Stimulated activated CD4-positive, alpha-beta T cell treated with anti-CD3 and anti-CD28 coated beads, Interleukin-1b, Interleukin-23, amount 100 ng/mL, for 48 hours (primary cell): ENCODE data around the gene SLC39A11.
"Not testable (repeated sequence)": the region's sequence is repeated elsewhere in the genome, so short reads cannot be mapped to it uniquely, and the experiment has no call there.

Experiments
- DNase-seq: peaks from one replicate; pipeline ENCODE4 v3.0.0-alpha.2; 2020

Gene SLC39A11

DNA sequence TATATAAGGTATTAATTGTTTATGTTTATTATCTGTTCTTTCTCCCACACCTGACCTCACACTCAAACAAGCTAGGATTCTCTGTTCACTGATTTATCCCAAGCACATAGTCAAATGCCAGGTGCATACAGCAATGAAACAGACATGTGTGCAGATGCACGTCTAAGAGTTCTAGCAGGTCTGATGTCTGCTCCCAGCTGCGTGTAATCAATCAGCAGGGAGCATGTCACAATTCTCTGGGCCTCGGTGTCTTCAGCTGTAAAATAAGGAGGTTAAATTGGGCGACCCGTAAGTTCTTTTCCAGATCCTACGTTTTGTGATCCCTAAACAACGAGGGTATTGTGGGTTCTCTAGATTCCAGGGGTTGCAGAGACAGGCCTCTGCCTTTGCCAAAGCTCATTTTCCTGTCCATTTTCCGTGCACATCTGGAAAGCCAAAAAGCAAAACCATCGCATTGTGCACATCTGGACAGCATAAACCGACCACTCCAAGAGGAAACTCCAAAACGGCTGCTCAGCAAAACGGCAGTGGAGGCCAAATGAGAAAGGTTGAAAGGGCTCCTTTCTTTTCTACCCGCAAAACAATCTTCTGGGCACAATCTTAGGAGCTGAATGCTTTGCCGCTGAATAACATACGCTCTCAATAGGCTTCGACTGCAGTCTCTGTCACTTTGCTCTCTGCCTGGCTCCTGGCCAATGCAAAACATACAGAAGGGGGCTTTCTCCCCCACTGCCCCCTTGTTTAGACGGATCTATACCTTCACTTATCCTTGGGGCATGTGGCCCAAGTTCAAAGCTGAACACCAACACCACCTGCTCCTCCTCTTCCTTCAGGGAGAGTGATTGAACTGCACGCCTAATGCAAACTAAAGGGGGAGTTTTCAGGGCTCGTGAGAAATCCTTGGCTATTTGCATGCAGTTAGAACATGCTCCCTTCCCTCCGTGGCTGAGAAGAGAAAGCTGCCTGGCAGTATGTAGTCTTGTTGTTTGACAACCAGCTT, 426.3 kb downstream of the SLC39A11 start:
- DNase-seq = no peak

DNA sequence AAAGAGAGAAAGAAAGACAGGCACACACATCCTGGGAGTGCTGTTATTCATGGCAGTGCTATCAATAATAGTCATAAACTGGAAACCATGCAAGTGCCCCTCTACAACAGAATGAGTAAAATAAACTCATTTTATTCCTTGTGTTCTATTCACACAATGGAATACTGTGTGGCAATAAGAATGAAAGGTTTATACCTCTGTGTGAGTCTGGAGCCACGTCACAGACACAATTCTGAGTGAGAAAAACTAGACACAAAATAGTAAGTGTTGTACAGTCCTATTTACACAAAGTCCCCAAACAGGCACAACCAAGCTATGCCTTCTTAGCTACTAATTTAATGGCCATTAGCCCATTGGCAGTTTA, 429.7 kb downstream of the SLC39A11 start:
- no peak for DNase-seq

DNA sequence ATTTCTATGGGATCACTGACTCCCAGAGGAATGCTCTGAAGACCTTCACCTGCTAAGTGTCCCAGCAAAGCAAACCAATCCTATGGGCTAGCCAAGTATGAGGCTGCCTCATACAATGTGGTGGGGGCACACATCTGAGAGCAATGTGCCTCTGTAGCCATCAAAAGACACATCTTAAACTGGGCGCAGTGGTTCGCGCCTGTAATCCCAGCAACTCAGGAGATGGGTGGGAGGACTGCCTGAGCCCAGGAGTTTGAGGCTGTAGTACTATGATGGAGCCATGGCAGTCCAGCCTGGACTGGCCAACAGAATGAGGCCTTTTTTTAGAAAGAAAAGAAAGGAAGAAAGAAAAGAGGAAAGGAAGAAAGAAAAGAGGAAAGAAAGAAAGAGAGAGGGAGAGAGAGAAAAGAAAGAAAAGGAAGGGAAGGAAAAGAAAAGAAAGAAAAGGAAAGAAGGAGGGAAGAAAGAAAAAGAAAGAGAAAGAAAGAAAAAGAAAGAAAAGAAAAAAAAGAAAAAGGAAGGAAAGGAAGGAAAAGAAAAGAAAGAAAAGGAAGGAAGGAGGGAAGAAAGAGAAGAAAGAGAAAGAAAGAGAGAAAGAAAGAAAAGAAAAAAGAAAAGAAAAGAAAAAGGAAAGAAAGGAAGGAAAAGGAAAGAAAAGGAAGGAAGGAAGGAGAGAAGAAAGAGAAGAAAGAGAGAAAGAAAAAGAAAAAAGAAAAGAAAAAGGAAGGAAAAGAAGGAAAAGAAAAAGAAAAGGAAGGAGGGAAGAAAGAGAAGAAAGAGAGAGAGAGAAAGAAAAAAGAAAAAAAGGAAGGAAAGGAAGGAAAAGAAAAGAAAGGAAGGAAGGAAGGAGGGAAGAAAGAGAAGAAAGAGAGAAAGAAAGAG, 430.3 kb downstream of the SLC39A11 start:
- no peak for DNase-seq

DNA sequence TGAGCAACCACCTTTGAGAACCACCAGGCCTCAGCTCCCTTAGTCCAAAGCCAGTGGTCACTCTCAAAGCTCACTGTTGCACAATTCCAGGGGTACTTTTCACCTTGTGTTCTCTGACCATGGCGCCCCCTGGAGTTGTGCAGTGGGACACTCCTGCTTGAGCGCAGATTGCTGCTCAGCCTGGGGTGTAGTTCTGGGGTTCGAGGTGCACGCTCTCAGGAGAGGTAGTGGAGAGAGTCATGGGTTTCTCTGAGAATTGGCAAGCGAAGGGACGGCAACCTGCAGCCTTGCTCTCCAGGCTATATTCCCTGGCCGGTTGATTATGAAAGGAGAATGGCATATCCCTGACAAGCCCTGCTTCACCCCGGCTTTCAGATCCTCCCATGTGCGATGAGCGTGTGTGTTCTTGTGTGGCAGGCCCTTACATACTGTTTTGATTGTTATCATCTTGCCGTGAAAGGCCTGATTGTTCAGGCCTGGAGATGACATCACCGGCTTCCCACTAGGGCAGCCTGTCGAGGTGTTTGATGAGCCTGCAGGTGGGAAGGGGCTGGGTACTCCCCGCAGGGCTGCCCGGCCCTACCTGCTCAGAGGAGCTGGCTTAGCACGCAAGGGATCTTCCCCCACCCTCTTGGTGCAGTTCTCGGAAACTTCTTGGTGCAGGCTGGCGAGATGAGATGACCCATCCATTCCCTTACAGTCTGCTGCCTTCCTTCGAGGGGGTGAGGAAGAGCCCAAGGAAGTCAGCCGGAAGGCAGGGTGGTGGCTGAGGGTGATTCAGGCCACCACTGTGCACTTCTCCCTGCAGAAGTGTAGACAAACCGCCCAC, 431.2 kb downstream of the SLC39A11 start:
- DNase-seq = no peak

DNA sequence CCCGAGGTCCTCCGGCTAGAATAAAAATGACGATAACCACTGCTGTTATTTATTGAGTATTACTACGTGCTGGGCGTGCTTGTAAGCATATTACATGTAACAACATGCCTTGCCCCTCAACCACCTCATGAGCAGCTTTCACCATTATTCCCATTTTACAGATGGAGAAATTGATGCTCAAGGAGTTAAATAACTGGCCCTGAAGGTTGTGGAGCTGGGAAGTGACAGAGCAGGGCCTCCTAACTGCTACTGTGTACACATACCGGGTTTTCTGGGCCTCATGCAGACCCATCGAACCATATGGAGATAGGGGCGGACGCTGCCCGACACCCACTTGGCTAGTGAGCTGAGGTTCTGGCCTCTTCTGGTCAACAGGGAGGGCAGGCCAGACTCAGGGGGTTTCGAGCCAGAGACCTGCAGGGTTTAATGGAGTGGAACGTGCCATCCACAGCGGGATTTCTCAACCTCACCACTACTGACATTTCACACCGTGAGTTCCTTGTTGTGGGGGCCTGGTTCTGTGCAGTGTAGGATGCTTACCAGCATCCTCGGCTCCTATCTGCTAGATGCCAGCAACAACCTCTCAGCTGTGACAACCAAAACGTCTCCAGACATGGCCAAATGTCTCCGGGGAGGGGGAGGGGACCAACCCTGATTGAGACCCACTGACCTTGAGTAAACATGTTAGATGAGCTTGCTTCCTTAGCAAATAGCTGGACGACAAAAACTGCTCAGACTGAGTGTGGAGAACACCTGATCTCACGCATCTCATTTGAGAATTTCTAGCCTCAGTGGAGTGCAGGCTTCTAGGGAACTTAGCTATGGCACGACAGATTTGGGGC, 432.0 kb downstream of the SLC39A11 start:
- no peak for DNase-seq

DNA sequence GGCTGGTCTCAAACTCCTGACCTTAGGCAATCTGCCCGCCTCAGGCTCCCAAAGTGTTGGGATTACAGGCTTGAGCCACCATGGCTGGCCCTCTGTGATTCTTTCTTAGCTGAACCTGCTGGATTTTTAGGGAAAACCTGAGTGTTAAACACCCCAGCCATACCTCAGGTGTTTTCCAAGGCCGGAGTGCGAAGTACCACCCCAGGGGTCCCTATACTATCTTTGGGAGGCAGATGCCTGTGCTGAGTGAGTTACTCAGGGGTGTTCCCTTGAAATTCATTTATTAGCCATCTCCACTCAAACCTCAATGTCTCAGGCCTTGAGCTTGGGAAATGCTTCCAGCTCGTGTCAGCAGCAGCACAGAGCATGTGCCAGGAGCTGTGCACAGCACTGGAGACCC, 432.7 kb downstream of the SLC39A11 start:
- DNase-seq = no peak

DNA sequence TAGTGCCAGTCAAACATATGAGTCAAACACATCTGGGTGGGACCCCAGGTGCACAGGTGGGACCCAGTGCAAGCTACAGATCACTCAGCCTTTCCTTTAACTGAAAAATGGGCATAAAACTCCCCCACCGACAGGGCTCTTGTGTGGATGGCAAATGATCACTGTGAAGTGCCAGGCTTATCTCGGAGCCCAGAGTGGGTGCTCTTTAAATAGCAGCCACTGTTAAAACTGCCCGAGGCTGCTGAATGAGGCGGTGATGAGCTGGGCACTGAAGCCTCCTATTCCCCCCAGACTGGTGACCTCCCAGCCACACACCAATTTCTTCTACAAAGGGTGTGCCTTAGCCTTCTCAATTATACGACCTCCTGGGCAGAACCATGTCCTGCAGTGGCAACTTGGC, 433.8 kb downstream of the SLC39A11 start:
- DNase-seq = no peak

DNA sequence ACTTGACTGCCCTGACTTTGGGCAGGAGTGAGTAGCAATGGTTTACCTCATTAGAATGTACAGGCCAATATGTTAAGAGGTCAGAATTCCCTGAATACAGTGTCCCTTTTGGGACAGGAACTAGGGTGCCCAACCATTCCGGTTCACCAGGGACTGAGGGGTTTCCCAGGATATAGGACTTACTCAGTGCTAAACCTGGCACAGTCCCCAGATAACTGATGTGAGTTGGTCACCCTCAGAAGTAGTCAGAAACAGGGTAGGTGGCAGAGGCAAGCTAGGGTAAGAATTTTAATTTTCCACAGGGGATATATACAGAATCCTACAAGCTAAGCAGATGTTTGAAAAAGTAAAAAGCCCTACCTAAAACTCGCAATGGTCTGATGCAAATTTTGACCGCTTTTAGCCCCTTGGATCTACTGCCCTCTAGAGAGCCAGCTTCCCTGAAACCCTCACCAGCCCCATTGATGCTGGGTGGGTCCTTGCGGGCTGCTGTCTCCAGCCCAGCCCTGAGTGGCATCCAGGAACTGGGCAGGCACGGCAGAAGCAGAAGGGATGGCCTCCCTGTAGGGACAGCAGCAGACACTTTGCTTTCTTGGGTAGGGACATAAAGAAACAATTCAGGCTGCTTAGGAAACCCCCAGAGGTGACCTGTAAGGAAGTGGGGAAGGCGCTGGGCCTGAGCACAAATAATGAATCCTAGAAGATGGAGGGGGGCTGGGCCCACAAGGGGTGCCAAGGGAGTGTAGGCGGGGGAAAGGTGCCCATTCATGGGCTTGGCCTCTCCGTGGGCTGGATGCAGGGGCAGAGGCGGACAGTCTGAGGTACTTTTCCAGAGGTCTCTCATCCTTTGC, 434.8 kb downstream of the SLC39A11 start:
- no peak for DNase-seq

DNA sequence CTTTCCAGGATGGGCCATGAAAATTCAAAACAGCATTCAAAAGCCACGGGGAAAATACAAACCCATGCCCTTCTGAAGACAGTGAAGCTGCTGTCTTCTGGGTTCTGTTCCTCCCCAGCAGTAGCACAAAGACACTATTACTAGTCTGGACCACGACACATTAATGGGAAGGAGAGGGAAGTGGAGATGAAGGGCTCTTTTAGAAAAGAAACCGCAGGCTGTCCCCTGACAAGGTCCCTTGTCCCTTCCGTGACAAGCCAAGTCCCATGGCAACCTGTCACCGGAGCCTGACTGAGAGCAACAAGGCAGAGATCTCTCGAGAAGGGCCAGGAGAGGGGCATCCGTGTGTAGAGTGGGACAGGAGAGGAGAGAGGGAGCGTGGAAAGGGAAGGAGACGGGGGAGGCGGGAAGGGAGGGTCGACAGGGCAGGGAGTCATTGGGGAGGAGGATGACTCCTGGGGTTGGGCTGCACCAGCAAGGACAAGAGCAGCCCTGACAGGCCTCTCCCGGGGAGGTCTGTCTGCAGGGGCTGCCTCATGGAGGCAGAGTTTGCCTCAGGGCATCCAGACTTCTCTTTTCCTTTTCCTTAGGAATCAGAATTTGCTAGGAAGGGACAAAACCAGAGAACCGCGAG, 436.2 kb downstream of the SLC39A11 start:
- DNase-seq = no peak

DNA sequence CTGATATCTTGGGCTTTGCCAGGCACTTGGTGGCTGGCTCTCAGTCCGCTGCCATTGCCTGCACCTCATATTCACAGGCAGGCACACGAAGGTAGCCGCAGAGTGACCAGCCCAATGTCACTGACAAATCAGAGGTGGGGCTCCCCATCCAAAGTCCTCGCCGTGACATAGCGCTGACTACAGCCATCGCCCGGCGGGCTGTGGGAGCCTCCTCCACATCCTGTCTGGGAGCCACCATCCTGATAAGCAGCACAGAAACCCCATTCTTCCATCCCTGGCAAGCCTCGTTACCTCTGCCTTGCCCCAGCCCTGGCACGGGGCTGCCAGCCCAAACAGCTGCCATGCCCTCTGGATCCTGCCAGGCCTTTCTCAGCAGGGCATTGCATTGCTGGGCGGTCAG, 437.8 kb downstream of the SLC39A11 start:
- no peak for DNase-seq

DNA sequence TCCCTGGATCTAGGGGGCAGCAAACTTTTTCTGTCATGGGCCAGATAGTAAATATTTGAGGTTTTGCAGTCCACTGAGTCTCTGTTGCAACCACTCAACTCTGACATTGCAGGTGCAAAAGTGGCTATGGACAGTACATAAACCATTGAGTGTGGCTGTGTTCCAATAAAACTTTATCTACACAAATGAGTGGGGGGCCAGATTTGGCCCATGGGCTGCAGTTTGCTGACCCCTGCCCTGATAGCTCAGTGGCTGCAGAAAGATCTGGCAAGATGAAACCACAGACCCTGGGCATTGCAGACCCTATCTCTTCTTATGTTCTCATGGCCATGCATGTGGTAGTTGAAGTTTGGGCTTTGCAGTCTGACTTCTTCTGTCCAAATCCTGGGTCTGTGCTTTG, 440.5 kb downstream of the SLC39A11 start:
- no peak for DNase-seq

DNA sequence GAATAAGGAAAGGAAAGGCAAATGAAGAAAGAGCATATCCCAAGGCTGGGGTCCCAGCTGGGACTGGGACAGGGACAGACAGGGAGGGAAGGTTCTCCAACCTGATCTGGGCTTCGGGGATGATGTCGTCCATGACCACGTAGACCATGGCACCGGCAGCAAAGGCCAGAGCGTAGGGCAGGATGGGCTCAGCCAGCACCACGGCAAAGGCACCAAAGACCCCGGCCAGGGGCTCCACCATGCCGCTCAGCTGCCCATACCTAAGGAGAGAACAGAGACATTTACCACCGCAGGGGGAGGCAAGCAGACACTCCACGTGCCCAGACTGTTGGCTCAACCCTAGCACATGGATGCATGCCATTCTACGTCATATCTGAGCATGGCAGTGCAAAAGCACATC, 443.8 kb downstream of the SLC39A11 start:
- no peak for DNase-seq

DNA sequence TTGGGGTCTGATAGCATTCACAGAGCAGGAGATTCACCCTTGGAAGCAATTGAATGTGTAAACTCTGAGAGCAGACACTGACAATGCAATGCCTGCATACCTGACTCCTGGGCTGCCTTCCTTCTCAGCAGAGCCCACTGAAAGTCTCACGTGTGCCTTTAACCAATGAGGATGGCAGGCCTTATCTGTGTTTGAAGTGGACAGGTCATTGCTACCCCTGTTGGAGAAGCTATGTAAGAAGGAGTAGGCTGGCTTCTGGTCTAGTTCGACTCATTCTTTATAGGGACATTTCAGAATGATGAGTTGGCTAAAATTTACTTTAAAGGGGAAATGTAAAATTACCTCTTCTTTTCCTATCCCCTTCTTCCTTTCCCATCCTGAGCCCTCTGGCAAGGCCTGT, 446.3 kb downstream of the SLC39A11 start:
- no peak for DNase-seq

DNA sequence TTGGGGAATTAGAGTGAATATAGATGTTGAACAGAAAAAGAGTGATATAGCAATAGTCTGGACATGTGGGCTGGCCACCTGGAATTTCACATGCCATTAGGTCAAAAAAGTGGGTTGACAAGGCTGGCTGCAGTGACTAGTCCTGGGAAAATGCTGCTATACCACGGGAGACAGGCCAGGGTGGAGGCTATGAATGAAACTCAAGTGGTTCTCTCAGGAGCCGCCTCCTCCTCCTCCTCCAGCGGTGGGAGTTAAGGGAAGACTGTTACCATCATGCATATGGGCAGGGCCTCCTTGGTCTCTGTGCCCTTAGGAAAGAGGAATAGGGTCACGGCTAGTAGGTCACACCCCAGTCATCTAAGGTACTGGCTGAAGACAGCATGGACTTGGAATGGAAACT, 448.0 kb downstream of the SLC39A11 start:
- no peak for DNase-seq

DNA sequence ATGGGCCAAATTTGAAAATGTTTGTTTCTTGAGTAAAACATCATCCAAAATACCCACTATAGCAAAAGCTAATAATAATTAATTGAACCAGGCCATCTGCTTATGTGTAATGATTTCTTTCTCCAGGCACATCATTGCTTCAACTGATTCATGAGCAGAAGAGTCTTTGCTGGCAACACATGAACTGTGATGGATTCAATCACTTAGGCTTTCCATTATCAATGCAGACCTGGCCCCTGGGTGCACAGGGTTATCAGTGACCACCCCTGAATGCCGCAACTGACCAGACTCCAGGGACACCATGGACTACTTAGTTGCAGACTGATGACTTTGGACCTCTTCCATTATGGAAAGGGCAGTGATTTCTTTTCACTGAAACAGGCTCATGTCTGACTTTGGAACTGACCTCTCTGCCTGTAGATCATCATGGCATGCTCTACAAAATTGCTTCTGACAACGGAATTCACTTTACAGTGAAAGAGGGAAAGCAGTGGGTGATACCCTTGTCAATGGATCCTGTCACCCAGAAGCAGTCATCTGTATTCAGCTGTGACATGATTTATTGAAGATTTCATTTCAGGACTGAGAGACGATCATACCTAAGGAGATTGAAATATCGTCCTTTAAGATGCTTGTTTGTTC, 448.8 kb downstream of the SLC39A11 start:
- DNase-seq = no peak

DNA sequence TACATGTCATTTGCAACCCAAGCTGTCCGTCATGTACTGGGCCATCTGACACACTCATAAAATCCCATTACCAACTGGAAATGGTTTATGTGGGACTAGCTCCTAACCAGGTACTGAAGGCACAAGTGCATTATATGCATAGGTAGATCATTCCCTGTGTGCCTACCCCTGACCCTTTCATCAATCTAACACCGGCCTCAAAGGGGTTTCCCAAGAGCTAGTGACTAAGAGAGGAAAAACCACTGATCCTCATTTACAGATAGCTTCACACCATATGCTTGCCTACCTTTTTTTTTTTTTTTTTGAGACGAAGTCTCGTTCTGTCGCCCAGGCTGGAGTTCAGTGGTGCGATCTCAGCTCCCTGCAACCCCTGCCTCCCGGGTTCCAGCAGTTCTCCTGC, 449.8 kb downstream of the SLC39A11 start:
- DNase-seq = no peak

DNA sequence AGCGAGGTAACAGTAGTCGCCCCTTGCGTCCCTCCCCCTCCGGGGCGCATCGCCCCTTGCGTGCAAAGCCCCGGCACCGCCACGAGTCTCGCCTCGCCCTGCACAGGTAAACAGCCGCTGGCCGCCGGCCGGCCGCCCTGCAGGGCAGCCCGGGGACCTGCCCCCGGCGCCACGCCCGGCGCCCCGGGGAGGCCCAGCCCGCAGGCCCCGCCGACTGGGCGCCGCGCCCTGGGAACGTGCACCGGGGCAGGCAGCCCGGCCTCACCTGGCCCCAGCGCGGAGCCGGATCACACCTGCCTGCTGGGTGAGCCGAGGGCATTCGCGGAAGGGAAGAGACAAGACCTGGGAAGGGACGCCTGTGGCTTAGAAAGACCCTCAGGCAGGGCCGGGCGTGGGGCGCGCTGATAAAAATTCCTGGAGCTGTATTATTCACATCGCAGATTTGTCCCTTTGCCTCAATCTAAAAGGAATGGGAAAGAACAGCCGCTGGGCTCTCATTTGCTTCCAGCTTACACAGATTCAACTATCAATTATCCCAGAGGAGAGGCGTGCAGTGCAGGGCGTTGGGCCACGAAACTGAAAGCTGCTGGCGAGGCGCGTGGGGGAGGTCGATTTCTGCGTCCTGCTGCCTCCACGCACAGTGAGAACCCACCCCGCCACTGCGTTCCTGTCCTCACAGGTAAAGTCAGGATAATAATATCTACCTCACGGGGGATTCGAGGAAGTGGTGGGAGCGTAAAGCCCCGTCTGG, 451.9 kb downstream of the SLC39A11 start:
- DNase-seq = no peak

DNA sequence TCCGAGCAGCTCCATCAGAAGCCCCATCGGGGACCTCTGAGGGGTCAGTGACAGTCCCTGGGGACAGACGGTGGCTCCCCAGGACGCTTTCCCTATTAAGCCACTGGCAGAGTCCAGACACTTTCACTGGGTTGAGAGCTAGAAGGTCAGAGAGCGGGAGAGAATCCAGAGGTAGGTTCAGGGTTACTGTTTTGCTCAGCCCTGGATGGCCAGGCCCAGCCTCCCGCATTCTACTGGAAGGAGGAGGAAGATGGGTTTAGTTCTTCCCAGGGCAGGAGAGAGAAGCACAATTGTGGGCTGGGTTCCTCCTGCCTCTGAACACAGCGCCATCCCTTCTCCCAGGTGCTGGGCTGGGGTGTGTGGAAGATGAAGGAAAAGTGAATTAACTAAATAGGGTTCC, 452.8 kb downstream of the SLC39A11 start:
- DNase-seq = no peak

DNA sequence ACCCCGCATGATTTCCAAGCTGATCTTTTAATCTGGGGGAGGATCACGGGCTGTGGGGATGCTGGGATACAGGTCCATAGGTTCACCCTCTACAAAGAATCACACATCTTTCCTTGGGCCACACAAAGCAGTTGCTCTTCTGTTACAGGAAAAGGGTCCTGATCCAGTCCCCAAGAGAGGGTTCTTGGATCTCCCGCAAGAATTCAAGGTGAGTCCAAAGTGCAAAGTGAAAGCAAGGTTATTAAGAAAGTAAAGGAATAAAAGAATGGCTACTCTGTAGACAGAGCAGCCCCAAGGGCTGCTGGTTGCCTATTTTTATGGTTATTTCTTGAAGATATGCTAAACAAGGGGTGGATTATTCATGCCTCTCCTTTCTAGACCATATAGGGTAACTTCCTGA, 453.6 kb downstream of the SLC39A11 start:
- not testable (repeated sequence) for DNase-seq
